Mesenchymal stem cell (in vitro differentiated cells and primary cell): Measurements from ENCODE around the gene DNAJC5.

Experiments
- DNase-seq: peaks from one replicate; pipeline ENCODE4 v3.0.0-alpha.2; 2013
- H2AFZ ChIP-seq: one replicate; pipeline ENCODE4 v1.6.1; 2013; ENCODE audit warnings: low read depth, mild to moderate bottlenecking, control low read depth, inconsistent platforms, low read length, moderate library complexity
- H2AK5ac ChIP-seq: 2 replicates; pipeline ENCODE4 v1.6.1; 2013; ENCODE audit warnings: low read length, moderate library complexity, mild to moderate bottlenecking, inconsistent platforms; ENCODE audit not compliant: severe bottlenecking
- H2BK120ac ChIP-seq: one replicate; pipeline ENCODE4 v1.6.1; 2013; ENCODE audit warnings: low read depth, mild to moderate bottlenecking, inconsistent platforms, low read length, moderate library complexity
- H2BK12ac ChIP-seq, 2 experiments: one replicate each; pipeline ENCODE4 v1.6.1; 2013; ENCODE audit warnings: inconsistent platforms in 2 of 2, low read length in 2 of 2, mild to moderate bottlenecking in 2 of 2, moderate library complexity in 2 of 2, control low read depth in 1 of 2
- H2BK15ac ChIP-seq: one replicate; pipeline ENCODE4 v1.6.1; 2013; ENCODE audit warnings: mild to moderate bottlenecking, low read depth, inconsistent platforms; ENCODE audit not compliant: poor library complexity, severe bottlenecking
- H2BK5ac ChIP-seq: 2 replicates; pipeline ENCODE4 v1.6.1; 2013; ENCODE audit warnings: low read depth, mild to moderate bottlenecking, low read length, control low read depth, inconsistent platforms; ENCODE audit not compliant: poor library complexity, severe bottlenecking
- H3K14ac ChIP-seq, 2 experiments: one replicate each; pipeline ENCODE4 v1.6.1; 2013; ENCODE audit warnings: inconsistent platforms in 2 of 2, low read length in 2 of 2, control low read depth in 1 of 2, mild to moderate bottlenecking in 1 of 2, moderate library complexity in 1 of 2
- H3K18ac ChIP-seq, 2 experiments: one replicate each; pipeline ENCODE4 v1.6.1; 2013; ENCODE audit warnings: inconsistent platforms in 2 of 2, low read length in 2 of 2, control low read depth in 1 of 2, low read depth in 1 of 2, mild to moderate bottlenecking in 1 of 2
- H3K23ac ChIP-seq, 2 experiments: one replicate each; pipeline ENCODE4 v1.6.1; 2013; ENCODE audit warnings: inconsistent platforms in 2 of 2, low read length in 2 of 2, mild to moderate bottlenecking in 2 of 2, moderate library complexity in 2 of 2, control low read depth in 1 of 2
- H3K27ac ChIP-seq: 2 replicates; pipeline ENCODE4 v1.5.1; 2013; ENCODE audit warnings: mild to moderate bottlenecking, moderate library complexity, low read length, control low read depth, inconsistent platforms; ENCODE audit not compliant: poor library complexity, severe bottlenecking
- H3K27me3 ChIP-seq, 2 experiments: 2 replicates each; pipeline versions ENCODE4 v1.6.1 to v1.7.0; 2013; ENCODE audit warnings: low read length in 2 of 2, mild to moderate bottlenecking in 2 of 2, moderate library complexity in 2 of 2, control low read depth in 1 of 2, inconsistent platforms in 1 of 2; ENCODE audit not compliant: control insufficient read depth in 1 of 2, insufficient read depth in 1 of 2
- H3K36me3 ChIP-seq, 2 experiments: 2 replicates each; pipeline versions ENCODE4 v1.6.1 to v1.7.0; 2013; ENCODE audit warnings: low read length in 2 of 2, control low read depth in 1 of 2, inconsistent platforms in 1 of 2, low read depth in 1 of 2, mild to moderate bottlenecking in 1 of 2; ENCODE audit not compliant: insufficient read depth in 2 of 2, control insufficient read depth in 1 of 2
- H3K4ac ChIP-seq, 2 experiments: one replicate each; pipeline ENCODE4 v1.6.1; 2013; ENCODE audit warnings: inconsistent platforms in 2 of 2, low read length in 2 of 2, mild to moderate bottlenecking in 2 of 2, moderate library complexity in 2 of 2, control low read depth in 1 of 2, low read depth in 1 of 2
- H3K4me1 ChIP-seq: 2 replicates; pipeline ENCODE4 v1.6.1; 2013; ENCODE audit warnings: low read depth, low read length, control low read depth; ENCODE audit not compliant: control insufficient read depth, insufficient read depth
- H3K4me2 ChIP-seq: 2 replicates; pipeline ENCODE4 v1.6.1; 2013; ENCODE audit warnings: low read length, mild to moderate bottlenecking, inconsistent platforms; ENCODE audit not compliant: poor library complexity, severe bottlenecking
- H3K4me3 ChIP-seq, 2 experiments: 2 replicates each; pipeline versions ENCODE4 v1.5.1 to v1.7.0; 2013; ENCODE audit warnings: low read length in 2 of 2, mild to moderate bottlenecking in 2 of 2, control low read depth in 1 of 2, low read depth in 1 of 2; ENCODE audit not compliant: insufficient read depth in 1 of 2
- H3K79me1 ChIP-seq: replicated peaks from 2 replicates; pipeline ENCODE4 v1.6.1; 2013; ENCODE audit warnings: mild to moderate bottlenecking, control low read depth, low read length, inconsistent platforms; ENCODE audit not compliant: poor library complexity, severe bottlenecking
- H3K9ac ChIP-seq: 2 replicates; pipeline ENCODE4 v1.7.0; 2013; ENCODE audit warnings: mild to moderate bottlenecking, low read length, moderate library complexity
- H3K9me3 ChIP-seq: 2 replicates; pipeline ENCODE4 v1.7.0; 2013; ENCODE audit warnings: mild to moderate bottlenecking, low read length; ENCODE audit not compliant: control insufficient read depth
- H4K8ac ChIP-seq: one replicate; pipeline ENCODE4 v1.6.1; 2013; ENCODE audit warnings: inconsistent platforms, mild to moderate bottlenecking, low read length, moderate library complexity
- H4K91ac ChIP-seq: one replicate; pipeline ENCODE4 v1.6.1; 2013; ENCODE audit warnings: mild to moderate bottlenecking, low read length, inconsistent platforms
- WGBS: methylation state at CpG from one replicate; pipeline ENCODE4 v1.1.7; 2013; ENCODE audit warnings: mixed read lengths; 5-methylcytosine and 5-hydroxymethylcytosine counted together

Gene DNAJC5

GRCh38 chr20:63885264-63886053 is 9.5 kb upstream of the DNAJC5 start:
- DNase-seq: no peak
- no peak overlapping the region for H3K27ac ChIP-seq
- H3K4me2 ChIP-seq: no peak overlapping the region
- H3K4ac ChIP-seq: no peak overlapping the region
- H2BK5ac ChIP-seq: no peak overlapping the region
- H2BK120ac ChIP-seq: no peak overlapping the region
- H3K9ac ChIP-seq: no peak overlapping the region
- peaks cover 49% of the 10 kb centered on the region for H3K79me1 ChIP-seq
- no peak overlapping the region for H3K14ac ChIP-seq
- H2BK15ac ChIP-seq: no peak overlapping the region
- H2AK5ac ChIP-seq: no peak overlapping the region
- no peak overlapping the region for H2BK12ac ChIP-seq
- 94% methylated on average over 26 of the region's 27 CpGs for WGBS
- peaks cover 86 to 88% of the 10 kb centered on the region in 2 experiments for H3K36me3 ChIP-seq
- no peak overlapping the region for H4K8ac ChIP-seq
- H3K4me3 ChIP-seq: no peak overlapping the region
- H3K23ac ChIP-seq: no peak overlapping the region
- no peaks in the 10 kb centered on the region for H3K9me3 ChIP-seq
- no peak overlapping the region for H4K91ac ChIP-seq
- no peak overlapping the region for H2AFZ ChIP-seq
- peaks cover 6% of the 10 kb centered on the region for H3K4me1 ChIP-seq
- H3K18ac ChIP-seq: no peak overlapping the region
- no peaks in the 10 kb centered on the region for H3K27me3 ChIP-seq

DNA sequence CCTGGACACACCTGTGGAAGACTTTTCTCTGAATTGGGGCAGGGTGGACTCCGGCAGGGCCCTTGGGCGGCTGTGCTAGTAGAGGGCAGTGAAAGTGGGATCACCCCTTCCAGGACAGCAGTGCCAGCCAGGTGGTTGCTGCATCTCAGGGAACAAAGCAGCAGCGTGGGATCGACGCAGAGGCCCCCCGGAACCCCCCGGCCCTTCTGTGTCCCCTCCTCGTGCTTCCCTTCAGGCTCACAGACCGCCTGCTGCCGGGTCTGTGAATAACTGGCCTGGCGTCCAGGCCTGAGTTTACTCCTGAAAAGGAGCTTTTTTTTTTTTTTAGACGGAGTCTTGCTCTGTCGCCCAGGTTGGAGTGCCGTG is 8.9 kb upstream of the DNAJC5 start:
- H2BK5ac ChIP-seq: no peak overlapping the region
- H3K23ac ChIP-seq: no peak overlapping the region
- H3K4me3 ChIP-seq: no peak overlapping the region
- no peak overlapping the region for H2BK15ac ChIP-seq
- no peaks in the 10 kb centered on the region for H3K9me3 ChIP-seq
- no peak overlapping the region for H3K18ac ChIP-seq
- no peak for DNase-seq
- H3K4ac ChIP-seq: no peak overlapping the region
- no peak overlapping the region for H3K9ac ChIP-seq
- H3K27ac ChIP-seq: no peak overlapping the region
- no peak overlapping the region for H2BK12ac ChIP-seq
- peaks cover 47% of the 10 kb centered on the region for H3K79me1 ChIP-seq
- H3K4me1 ChIP-seq: peaks cover 4% of the 10 kb centered on the region
- no peak overlapping the region for H2AK5ac ChIP-seq
- H3K36me3 ChIP-seq: peaks cover 90 to 91% of the 10 kb centered on the region in 2 experiments
- 98% methylated on average over 14 of the region's 14 CpGs for WGBS
- no peaks in the 10 kb centered on the region for H3K27me3 ChIP-seq
- H4K8ac ChIP-seq: no peak overlapping the region
- H3K14ac ChIP-seq: no peak overlapping the region
- no peak overlapping the region for H3K4me2 ChIP-seq
- H4K91ac ChIP-seq: no peak overlapping the region
- H2BK120ac ChIP-seq: no peak overlapping the region
- H2AFZ ChIP-seq: no peak overlapping the region

DNA sequence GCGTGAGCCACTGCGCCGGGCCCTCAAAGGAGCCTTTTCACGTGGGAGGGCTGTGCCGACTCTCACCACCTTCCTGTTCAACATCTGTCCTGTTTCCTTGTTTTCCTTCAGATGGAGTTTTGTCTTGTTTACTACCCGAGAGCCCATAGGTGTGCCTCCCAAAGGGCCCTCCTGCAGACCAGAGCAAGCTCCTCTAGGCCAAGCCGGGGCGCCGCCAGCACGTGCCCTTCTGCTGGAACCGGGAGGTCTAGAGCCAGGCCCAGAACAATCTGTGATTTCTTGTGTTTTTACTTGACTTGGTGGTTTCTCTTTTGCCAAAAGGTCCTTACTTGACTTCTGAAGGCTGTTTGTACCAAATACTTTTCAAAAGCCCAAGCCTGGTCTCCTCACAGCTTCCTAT is 8.0 kb upstream of the DNAJC5 start:
- no peak overlapping the region for H2AK5ac ChIP-seq
- no peaks in the 10 kb centered on the region for H3K9me3 ChIP-seq
- H3K18ac ChIP-seq: no peak overlapping the region
- no peak for DNase-seq
- H3K4ac ChIP-seq: no peak overlapping the region
- no peak overlapping the region for H3K4me3 ChIP-seq
- whole genome bisulfite sequencing: 98% methylated on average over 11 of the region's 11 CpGs
- no peak overlapping the region for H4K8ac ChIP-seq
- peaks cover 4% of the 10 kb centered on the region for H3K4me1 ChIP-seq
- no peak overlapping the region for H3K23ac ChIP-seq
- H3K9ac ChIP-seq: no peak overlapping the region
- H2BK120ac ChIP-seq: no peak overlapping the region
- peaks cover 50% of the 10 kb centered on the region for H3K79me1 ChIP-seq
- H2BK12ac ChIP-seq: no peak overlapping the region
- H2BK15ac ChIP-seq: no peak overlapping the region
- H3K27me3 ChIP-seq: no peaks in the 10 kb centered on the region
- H4K91ac ChIP-seq: no peak overlapping the region
- H2BK5ac ChIP-seq: no peak overlapping the region
- H3K4me2 ChIP-seq: no peak overlapping the region
- H2AFZ ChIP-seq: no peak overlapping the region
- H3K27ac ChIP-seq: no peak overlapping the region
- H3K36me3 ChIP-seq: peaks cover 90 to 91% of the 10 kb centered on the region in 2 experiments
- no peak overlapping the region for H3K14ac ChIP-seq

- Histone ChIP-seq H4K91ac (peak overlapping the region; percentile 48), H3K4me1 (peaks cover 9% of the 10 kb centered on the region), H3K18ac (no peak overlapping the region), H3K27ac (no peak overlapping the region), H2BK120ac (no peak overlapping the region), H3K14ac (no peak overlapping the region), H3K4me2 (no peak overlapping the region), H3K36me3 (peaks cover 74 to 75% of the 10 kb centered on the region in 2 experiments), H3K23ac (no peak overlapping the region), H3K9me3 (no peaks in the 10 kb centered on the region), H2BK5ac (no peak overlapping the region), H3K9ac (peak overlapping the region; percentile 14), H2AFZ (no peak overlapping the region), H3K4ac (no peak overlapping the region), H4K8ac (no peak overlapping the region), H3K79me1 (peaks cover 37% of the 10 kb centered on the region), H2BK15ac (no peak overlapping the region), H2BK12ac (no peak overlapping the region), H3K27me3 (no peaks in the 10 kb centered on the region), H2AK5ac (no peak overlapping the region), H3K4me3 (no peak overlapping the region)
- 95% methylated on average over 25 of the region's 25 CpGs for WGBS
- DNase-seq: peak; percentile 58
Measured at GRCh38 chr20:63889241-63890200, 5.4 kb upstream of the DNAJC5 start.
